Measurements from ENCODE around the gene ROBO1. TPM values are rescaled to one million over a fixed set of nuclear protein-coding genes. Genes with fewer than 3 reads are reported as not detected.

The ROBO1 gene
- polyA plus RNA-seq, 1 donor = 33.9 TPM

- no peak for DNase-seq
Observed at GRCh38 chr3:78666470-78666800, 1101.4 kb downstream of the ROBO1 start.

GRCh38 chr3:78665776-78666469 lies 1101.9 kb downstream of the ROBO1 start:
- no peak for DNase-seq

- no peak for DNase-seq
Observed at GRCh38 chr3:78665101-78665500, 1102.7 kb downstream of the ROBO1 start.

GRCh38 chr3:78660957-78661356 lies 1106.8 kb downstream of the ROBO1 start:
- no peak for DNase-seq

- DNase-seq = peak; percentile 51
Observed at GRCh38 chr3:78659386-78659987, 1108.3 kb downstream of the ROBO1 start.

- DNase-seq = no peak
Observed at GRCh38 chr3:78647726-78648125, 1120.1 kb downstream of the ROBO1 start.

- DNase-seq = peak; percentile 63
Observed at GRCh38 chr3:78645628-78646310, 1122.0 kb downstream of the ROBO1 start.

- no peak for DNase-seq
Observed at GRCh38 chr3:78644847-78645246, 1123.0 kb downstream of the ROBO1 start.

- DNase-seq = peak; percentile 15
Observed at GRCh38 chr3:78642226-78643035, 1125.4 kb downstream of the ROBO1 start.

- DNase-seq = no peak
Observed at GRCh38 chr3:78641703-78642102, 1126.1 kb downstream of the ROBO1 start.

- DNase-seq = no peak
Observed at GRCh38 chr3:78634316-78634715, 1133.5 kb downstream of the ROBO1 start.

- DNase-seq = no peak
Observed at GRCh38 chr3:78633626-78634025, 1134.2 kb downstream of the ROBO1 start.

GRCh38 chr3:78632925-78633553 lies 1134.8 kb downstream of the ROBO1 start:
- no peak for DNase-seq

- DNase-seq = no peak
Observed at GRCh38 chr3:78629544-78629943, 1138.3 kb downstream of the ROBO1 start.

GRCh38 chr3:78621061-78621716 lies 1146.6 kb downstream of the ROBO1 start:
- DNase-seq = no peak

- DNase-seq = no peak
Observed at GRCh38 chr3:78614486-78614885, 1153.3 kb downstream of the ROBO1 start.

GRCh38 chr3:78613421-78613879 lies 1154.3 kb downstream of the ROBO1 start:
- DNase-seq = no peak

GRCh38 chr3:78611278-78611677 lies 1156.5 kb downstream of the ROBO1 start:
- DNase-seq = no peak

GRCh38 chr3:78610462-78611125 lies 1157.2 kb downstream of the ROBO1 start:
- no peak for DNase-seq

GRCh38 chr3:78606756-78607155 lies 1161.0 kb downstream of the ROBO1 start:
- DNase-seq = no peak

- no peak for DNase-seq
Observed at GRCh38 chr3:78605178-78605577, 1162.6 kb downstream of the ROBO1 start.
